GM12801 (cell line): ENCODE results near the gene PLA2G5.

Source experiments
- TF ChIP-seq, protein P1 (sequence below): IDR thresholded peaks from one replicate; pipeline ENCODE4 v1.5.1; 2011; ENCODE audit warnings: control low read depth; ENCODE audit not compliant: insufficient read length; ENCODE audit errors: extremely low read depth

Gene PLA2G5

GRCh38 chr1:20057886-20058420 is 12.0 kb upstream of the PLA2G5 start:
- TF ChIP-seq, protein P1, sequence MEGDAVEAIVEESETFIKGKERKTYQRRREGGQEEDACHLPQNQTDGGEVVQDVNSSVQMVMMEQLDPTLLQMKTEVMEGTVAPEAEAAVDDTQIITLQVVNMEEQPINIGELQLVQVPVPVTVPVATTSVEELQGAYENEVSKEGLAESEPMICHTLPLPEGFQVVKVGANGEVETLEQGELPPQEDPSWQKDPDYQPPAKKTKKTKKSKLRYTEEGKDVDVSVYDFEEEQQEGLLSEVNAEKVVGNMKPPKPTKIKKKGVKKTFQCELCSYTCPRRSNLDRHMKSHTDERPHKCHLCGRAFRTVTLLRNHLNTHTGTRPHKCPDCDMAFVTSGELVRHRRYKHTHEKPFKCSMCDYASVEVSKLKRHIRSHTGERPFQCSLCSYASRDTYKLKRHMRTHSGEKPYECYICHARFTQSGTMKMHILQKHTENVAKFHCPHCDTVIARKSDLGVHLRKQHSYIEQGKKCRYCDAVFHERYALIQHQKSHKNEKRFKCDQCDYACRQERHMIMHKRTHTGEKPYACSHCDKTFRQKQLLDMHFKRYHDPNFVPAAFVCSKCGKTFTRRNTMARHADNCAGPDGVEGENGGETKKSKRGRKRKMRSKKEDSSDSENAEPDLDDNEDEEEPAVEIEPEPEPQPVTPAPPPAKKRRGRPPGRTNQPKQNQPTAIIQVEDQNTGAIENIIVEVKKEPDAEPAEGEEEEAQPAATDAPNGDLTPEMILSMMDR: no peak

DNA sequence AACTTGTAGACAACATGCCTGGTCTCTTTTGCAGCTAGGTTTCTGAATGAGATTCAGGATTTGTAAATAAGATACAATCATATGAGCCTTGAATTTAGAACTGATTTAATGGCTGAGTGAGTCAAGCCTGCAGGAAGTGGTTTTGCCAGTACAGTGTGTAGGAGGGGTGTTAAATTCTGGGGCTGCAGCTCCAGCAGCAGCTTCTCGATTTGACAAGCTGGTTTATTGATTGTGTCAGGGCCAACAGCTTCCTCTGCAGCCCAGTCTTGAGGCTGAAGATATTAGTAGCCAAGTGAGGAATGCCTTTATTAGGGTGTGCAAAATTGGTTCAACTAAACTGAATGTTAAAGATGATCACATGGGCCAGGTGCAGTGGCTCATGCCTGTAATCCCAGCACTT is 11.5 kb upstream of the PLA2G5 start:
- TF ChIP-seq, protein P1: no peak

- TF ChIP-seq, protein P1: no peak
Observed at GRCh38 chr1:20059847-20060246, 10.1 kb upstream of the PLA2G5 start.

- TF ChIP-seq, protein P1: no peak
Observed at GRCh38 chr1:20061866-20062265, 8.1 kb upstream of the PLA2G5 start.

DNA sequence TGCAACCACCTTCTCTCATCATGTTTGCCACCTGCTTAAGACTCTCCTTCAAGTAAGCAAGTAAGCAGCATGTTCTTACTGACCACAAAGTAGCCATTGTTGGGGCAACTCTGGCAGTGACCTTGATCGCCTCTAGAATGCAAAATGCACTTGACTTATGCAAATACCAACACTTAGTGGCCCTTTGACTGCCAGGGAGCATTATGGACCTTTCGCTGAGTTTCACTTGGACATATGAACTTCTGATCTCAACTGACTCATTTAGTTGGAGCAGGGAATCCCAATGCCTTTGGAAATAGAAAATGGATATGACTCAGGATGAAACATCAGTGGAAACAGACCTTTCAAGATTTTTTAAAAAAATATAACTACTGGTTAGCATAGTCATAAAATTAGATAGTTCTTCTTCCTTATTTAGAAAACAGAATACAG is 6.1 kb upstream of the PLA2G5 start:
- TF ChIP-seq, protein P1: no peak

DNA sequence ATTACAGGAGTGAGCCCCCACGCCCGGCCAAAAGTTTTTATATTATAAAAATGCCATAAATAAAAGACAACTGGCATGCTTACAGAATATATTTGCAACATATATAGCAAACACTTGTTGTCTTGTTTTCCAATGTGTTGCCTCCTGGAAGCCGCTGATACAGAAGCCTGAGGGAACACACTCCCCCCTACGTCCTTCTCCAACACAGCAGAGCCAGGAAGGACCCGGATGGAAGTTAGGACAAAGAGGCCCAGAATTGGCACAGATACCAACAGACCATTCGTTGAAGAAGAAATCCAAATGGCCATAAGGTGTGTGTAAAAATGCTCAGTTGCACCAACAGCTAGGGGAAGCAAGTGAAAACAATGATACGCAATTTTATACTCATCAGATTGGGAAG is 1.3 kb upstream of the PLA2G5 start:
- TF ChIP-seq, protein P1: no peak

GRCh38 chr1:20070357-20070756 is 363 bp downstream of the PLA2G5 start:
- TF ChIP-seq, protein P1: no peak

GRCh38 chr1:20071416-20071815 is 1.4 kb downstream of the PLA2G5 start:
- TF ChIP-seq, protein P1: no peak
